Ureter (tissue), 1 donor: Measurements from ENCODE around the gene AHCTF1. TPM values are rescaled to one million over a fixed set of nuclear protein-coding genes. Genes with fewer than 3 reads are reported as not detected.

Source experiments
- DNase-seq: peaks from one replicate; pipeline ENCODE4 v3.0.0-alpha.2; 2020; ENCODE audit warnings: low spot score
- total RNA-seq: library from RNA; stranded (reverse); gene quantifications from one replicate; pipeline ENCODE4 v1.2.4, GENCODE V29; 2023
- donor health status: DM: yes; HTN: yes; CAD: no.

Gene AHCTF1
- total RNA-seq, 1 donor from 2014 or later = 35.1 TPM

DNA sequence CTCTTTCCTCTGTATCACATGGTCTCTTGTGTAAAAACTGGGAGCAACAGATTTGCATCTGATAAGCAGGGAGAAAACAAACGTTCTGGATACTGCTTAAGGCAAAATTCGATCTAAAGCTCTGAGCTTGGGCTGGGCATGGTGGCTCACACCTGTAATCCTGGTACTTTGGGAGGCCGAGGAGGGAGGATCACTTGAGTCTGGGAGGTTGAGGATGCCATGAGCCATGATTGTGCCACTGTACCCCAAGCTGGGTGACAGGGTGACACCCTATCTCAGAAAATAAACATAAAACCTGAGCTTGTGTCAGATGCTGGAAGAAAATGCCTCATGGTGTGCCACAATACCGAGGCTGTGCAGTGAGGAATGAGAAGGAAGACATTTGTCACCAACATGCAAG lies 133.6 kb downstream of the AHCTF1 start:
- no peak for DNase-seq

DNA sequence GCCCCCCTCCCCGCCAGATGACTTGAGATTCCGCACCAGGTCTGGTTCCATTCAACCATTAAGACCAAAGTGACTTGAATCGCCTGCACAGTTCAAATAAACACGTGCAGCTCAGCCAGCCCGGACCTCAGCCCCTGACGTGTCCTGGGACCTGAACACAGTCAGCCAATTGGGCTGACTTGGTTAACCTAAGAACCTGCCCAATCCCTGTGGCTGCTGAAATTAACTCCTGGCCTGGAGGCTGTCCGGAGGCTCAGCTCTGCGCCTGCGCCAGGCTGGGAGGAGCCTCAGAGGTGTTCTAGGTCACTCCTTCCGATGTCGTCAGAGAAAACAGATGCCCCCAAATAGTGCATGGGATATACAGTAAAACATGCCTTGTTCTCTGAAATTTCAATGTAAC lies 134.2 kb downstream of the AHCTF1 start:
- DNase-seq = no peak

DNA sequence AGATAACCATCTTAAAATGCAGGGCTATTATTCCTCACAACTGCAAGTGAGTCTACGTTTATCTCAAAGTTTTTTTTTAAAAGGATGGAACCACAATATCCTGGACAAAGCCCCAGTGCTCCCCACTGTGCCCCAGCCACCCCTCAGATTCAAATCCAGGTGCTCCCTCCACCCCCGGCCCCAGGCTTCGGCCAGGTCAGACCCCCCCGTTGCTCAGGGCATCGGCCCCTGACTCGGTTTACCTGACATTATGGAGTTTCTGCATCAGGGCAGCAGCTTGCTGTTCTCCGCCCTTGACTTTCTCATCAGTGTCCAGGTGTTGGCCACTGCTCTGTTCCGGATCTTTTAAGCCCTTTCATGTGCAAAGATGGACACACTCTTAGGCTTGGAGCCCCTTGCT lies 134.6 kb downstream of the AHCTF1 start:
- no peak for DNase-seq

DNA sequence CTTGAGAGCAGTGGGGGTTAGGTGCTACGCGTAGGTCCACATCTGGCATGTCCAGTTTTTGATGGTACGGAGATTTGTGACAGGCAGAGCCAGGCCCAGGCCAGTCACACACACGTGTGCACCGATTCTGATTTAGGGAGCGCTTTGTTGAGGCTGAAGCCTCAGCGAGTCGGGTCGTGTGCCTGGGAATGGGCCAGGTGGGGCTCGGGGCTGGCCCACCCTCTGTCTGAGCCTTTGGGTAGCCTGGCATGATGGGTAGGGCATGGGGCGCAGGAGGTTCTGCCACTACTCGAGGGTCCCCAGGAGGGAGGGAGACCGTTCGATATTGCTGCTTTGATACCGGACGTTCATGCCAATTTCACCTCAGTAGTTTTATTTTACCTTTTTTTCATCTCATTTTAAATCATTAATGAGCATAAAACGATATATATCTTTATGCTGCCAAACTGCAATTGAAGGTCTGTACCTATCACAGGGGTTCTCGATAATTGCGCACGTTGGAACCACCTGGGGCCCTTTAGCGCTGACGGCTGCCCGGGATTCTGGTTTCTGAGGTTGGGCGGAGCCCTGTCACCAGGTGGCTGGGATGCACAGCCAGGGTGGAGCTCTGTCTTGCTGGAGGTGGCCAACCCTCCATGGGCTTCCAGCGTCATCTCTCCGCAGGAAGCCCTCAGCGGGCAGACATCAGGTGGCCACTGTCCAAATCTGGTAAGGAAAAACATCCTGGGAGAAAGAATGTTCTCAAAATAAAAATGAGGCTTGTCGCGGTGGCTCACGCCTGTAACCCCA lies 135.6 kb downstream of the AHCTF1 start:
- no peak for DNase-seq

DNA sequence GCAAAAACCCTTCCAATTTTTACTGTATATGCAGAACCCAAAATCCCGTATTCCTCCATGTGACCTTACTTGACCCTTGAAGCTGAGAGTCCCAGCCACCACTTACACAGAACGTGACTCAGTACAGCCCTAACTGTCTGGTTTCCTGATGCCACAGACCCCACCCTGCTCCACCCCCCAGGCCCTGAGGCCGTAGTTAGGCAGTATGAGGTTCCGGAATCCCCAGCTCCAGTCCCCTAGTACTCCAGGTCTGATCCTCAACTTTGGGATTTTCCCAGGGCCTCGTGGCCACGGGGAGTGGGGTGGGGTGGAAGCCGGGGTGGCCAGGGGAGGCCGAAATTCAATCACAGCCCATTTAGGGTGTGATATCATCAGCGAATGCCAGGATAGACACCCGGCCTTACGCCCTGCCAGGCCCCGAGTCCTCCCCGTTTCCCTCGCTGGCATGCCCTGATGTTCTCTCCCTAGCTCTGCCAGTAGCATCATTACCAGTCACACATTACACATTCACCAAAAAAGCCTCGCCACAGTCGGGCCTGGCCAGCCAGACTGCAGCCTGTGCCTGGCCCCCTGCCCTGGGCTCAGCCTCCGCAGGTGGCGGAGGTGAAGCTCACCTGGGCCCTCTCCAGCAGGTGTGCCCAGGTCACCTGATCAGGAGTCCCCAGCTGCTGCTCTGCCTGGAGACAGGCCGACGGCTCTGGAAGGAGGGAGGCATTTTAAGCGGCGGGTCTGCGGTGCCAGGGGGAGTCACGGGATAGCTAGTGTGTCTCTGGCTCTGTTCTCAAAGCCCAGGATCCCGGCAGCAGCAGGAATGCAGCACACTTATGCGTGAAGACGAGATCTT lies 136.7 kb downstream of the AHCTF1 start:
- DNase-seq = no peak

DNA sequence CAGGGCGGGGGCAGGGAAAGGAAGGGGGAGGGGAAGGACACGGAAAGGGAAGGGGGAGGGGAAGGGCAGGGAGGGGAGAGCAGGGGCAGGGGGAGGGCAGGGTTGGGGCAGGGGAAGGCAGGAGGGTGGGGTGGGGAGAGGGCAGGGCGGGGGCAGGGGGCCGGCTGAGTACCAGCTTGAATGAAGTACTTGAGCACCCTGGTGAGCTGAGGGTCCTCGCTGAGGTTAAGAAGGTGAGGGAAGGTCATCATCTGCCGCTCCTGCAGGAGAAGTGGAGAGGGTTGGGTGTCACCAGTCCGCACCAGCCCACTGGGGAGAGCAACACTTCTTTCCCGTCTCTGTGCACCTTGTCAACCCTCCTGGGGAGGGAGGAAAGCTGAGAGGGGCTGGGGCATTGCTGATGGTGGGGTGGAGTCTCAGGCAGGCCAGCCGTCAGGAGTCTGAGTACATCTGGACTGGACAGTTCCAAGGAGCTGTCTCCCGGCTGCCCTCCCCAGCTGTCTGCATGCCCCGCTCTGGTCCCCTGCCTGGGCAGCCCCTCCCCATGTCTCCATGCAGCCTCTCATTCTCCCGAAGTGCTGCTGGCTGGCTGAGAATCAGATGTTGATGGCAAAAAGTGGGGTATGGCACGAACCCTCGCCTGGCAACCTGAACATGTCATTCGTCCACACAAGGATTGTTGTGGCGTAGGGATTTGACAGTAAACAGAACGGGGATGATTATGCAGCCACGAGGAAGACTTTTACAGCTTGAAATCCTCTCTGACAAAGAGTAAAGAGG lies 137.5 kb downstream of the AHCTF1 start:
- DNase-seq = no peak

DNA sequence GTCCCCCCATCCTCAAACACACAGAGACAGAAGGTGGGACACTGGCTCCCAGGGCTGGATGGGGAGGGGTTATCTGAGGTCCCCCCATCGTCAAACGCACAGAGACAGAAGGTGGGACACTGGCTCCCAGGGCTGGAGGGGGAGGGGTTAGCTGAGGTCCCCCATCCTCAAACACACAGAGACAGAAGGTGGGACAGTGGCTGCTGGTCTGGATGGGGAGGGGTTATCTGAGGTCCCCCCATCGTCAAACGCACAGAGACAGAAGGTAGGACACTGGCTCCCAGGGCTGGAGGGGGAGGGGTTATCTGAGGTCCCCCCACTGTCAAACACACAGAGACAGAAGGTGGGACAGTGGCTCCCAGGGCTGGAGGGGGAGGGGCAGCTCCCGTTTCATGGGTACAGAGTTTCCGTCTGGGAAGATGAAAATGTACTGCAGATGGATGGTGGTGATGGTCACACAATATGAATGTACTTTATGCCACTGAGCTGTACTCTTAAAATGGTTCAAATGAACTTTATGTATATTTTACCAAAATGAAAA lies 138.3 kb downstream of the AHCTF1 start:
- no peak for DNase-seq

GRCh38 chr1:246792603-246793002 lies 139.1 kb downstream of the AHCTF1 start:
- no peak for DNase-seq

DNA sequence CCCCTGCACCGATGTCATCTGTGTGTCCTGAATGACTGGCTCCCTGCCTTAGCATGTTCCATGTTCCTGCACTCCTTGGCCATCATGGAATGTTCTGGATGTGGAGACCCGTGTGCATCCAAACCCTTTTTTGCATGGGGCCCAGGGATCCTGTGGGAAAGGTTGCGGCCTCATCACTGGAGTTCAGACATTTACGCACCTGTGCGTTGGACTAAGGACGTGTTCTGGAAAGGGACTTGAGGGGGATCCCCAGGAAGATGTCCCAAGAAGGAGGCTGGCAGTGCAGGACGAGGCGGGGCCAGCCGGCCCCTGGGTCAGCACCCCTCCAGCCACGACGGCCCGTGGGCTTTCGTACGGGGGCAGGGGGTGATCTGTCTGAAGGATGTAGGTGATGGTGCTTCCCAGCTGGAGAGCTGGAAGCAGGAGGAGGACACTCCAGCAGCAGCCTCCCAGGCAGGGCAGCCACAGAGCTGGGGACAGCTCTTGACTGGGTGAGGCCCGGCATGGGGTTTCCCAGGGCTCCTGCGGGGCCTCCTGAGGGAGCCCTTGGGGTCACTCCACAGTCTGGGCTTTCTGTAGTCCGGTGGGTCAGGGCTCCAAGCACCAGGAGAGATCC lies 140.3 kb downstream of the AHCTF1 start:
- DNase-seq = no peak

DNA sequence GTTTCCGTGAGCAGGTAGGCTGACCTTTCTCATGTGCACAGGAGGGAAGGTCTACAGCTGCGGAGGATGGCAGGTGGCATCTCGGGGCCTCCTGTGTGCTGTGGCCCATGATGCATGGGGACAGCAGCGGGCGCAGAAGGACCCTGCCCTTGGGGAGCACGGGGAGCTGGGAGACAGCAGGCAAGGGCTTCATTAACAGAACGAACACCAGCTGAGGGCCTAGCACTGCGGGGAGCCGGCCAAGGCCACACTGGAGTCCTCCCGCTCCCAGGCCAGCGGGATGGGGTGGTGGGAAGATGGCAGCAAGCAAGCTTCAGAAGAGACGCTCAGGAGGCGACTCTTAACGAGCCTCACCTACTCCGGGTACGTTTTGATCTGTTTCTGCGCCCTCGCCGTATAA lies 140.9 kb downstream of the AHCTF1 start:
- no peak for DNase-seq

GRCh38 chr1:246790364-246790763 lies 141.4 kb downstream of the AHCTF1 start:
- no peak for DNase-seq

GRCh38 chr1:246789454-246790339 lies 142.1 kb downstream of the AHCTF1 start:
- no peak for DNase-seq

Other genes with a start within 250 kb of the AHCTF1 start
- gene SCCPDH, start 207.5 kb downstream of the AHCTF1 start, total RNA-seq = 108 TPM
- not detected for gene ZNF695, start 76.1 kb upstream of the AHCTF1 start, total RNA-seq
- gene ZNF670, start 146.9 kb upstream of the AHCTF1 start, total RNA-seq = 4.2 TPM
- 9.0 TPM for gene ZNF669, start 172.4 kb upstream of the AHCTF1 start, total RNA-seq
- 46.4 TPM for gene ZNF124, start 240.1 kb upstream of the AHCTF1 start, total RNA-seq